Neural cell (in vitro differentiated cells): Measurements from ENCODE around the gene PLAU. TPM values are rescaled to one million over a fixed set of nuclear protein-coding genes. Genes with fewer than 3 reads are reported as not detected.

Experiments
- H2AFZ ChIP-seq: fragments of 200-600, 300-800 bp; sonication (generic), shearing (Covaris generic); 2 replicates; pipeline ENCODE4 v1.6.0; 2014; ENCODE audit warnings: low read depth, mild to moderate bottlenecking, antibody characterized with exemption, low read length, moderate library complexity
- H3F3A ChIP-seq: fragments of 200-600 bp; shearing (Covaris generic); 2 replicates; pipeline ENCODE4 v1.6.1; 2016; ENCODE audit warnings: mild to moderate bottlenecking, moderate library complexity, mixed read lengths, antibody characterized with exemption, low read length; ENCODE audit not compliant: insufficient read depth, poor library complexity, severe bottlenecking
- H3K27ac ChIP-seq: fragments of 200-600, 300-800 bp; sonication (generic), shearing (Covaris generic); 2 replicates; pipeline ENCODE4 v1.5.1; 2014; ENCODE audit warnings: mild to moderate bottlenecking, low read length, moderate library complexity
- H3K27me3 ChIP-seq: fragments of 300-800, 200-600 bp; sonication (generic), shearing (Covaris generic); 2 replicates; pipeline ENCODE4 v1.6.0; 2014; ENCODE audit warnings: mild to moderate bottlenecking, low read depth, low read length, moderate library complexity; ENCODE audit not compliant: insufficient read depth
- H3K36me3 ChIP-seq: fragments of 300-800, 200-600 bp; sonication (generic), shearing (Covaris generic); 2 replicates; pipeline ENCODE4 v1.5.1; 2014; ENCODE audit warnings: mild to moderate bottlenecking, antibody characterized with exemption, low read length, moderate library complexity; ENCODE audit not compliant: insufficient read depth
- H3K4me2 ChIP-seq: fragments of 300-800, 200-600 bp; sonication (generic), shearing (Covaris generic); 2 replicates; pipeline ENCODE4 v1.6.0; 2014; ENCODE audit warnings: mild to moderate bottlenecking, low read length
- H3K4me3 ChIP-seq: fragments of 300-800, 200-600 bp; sonication (generic), shearing (Covaris generic); 2 replicates; pipeline ENCODE4 v1.5.1; 2014; ENCODE audit warnings: mild to moderate bottlenecking, low read length, moderate library complexity
- H3K79me2 ChIP-seq: fragments of 200-600 bp; shearing (Covaris generic); replicated peaks from 2 replicates; pipeline ENCODE4 v1.6.0; 2014; ENCODE audit warnings: mild to moderate bottlenecking, low read length, moderate library complexity; ENCODE audit not compliant: insufficient read depth
- H3K9ac ChIP-seq: fragments of 300-800, 200-600 bp; sonication (generic), shearing (Covaris generic); 2 replicates; pipeline ENCODE4 v1.6.1; 2016; ENCODE audit warnings: mild to moderate bottlenecking, low read length, mixed read lengths
- H3K9me2 ChIP-seq: fragments of 200-600 bp; shearing (Covaris generic); 2 replicates; pipeline ENCODE4 v1.6.1; 2016; ENCODE audit warnings: mild to moderate bottlenecking, low read length, mixed read lengths; ENCODE audit not compliant: insufficient read depth
- H3K9me3 ChIP-seq: fragments of 200-600, 300-800 bp; sonication (generic), shearing (Covaris generic); 2 replicates; pipeline ENCODE4 v1.6.1; 2016; ENCODE audit warnings: mild to moderate bottlenecking, mixed run types, low read length, moderate library complexity, mixed read lengths
- H4K20me1 ChIP-seq: fragments of 200-600 bp; shearing (Covaris generic); 2 replicates; pipeline ENCODE4 v1.6.1; 2016; ENCODE audit warnings: mild to moderate bottlenecking, mixed run types; ENCODE audit not compliant: insufficient read depth
- CTCF ChIP-seq: fragments of 450-650 bp; IDR thresholded peaks from 2 replicates; pipeline ENCODE4 v1.5.1; 2014; ENCODE audit warnings: antibody characterized with exemption, mild to moderate bottlenecking, moderate library complexity; ENCODE audit not compliant: poor library complexity, severe bottlenecking
- EP300 ChIP-seq: fragments of 450-650 bp; conservative IDR thresholded peaks from 2 replicates; pipeline ENCODE4 v1.6.1; 2014; ENCODE audit warnings: antibody characterized with exemption, mild to moderate bottlenecking, moderate library complexity; ENCODE audit not compliant: poor library complexity, severe bottlenecking
- EZH2 ChIP-seq: fragments of 200-600, 300-800 bp; shearing (Covaris generic), sonication (generic); IDR thresholded peaks from 2 replicates; pipeline ENCODE4 v1.6.1; 2014; ENCODE audit warnings: antibody characterized with exemption, low read length, borderline replicate concordance, mild to moderate bottlenecking; ENCODE audit not compliant: insufficient read depth, poor library complexity, severe bottlenecking
- MXI1 ChIP-seq: fragments of 450-650 bp; conservative IDR thresholded peaks from 2 replicates; pipeline ENCODE4 v1.6.1; 2014; ENCODE audit warnings: antibody characterized with exemption, mild to moderate bottlenecking; ENCODE audit not compliant: poor library complexity, severe bottlenecking
- REST ChIP-seq: IDR thresholded peaks from 2 replicates; pipeline ENCODE4 v1.6.1; 2012; ENCODE audit warnings: borderline replicate concordance
- SMC3 ChIP-seq: fragments of 450-650 bp; conservative IDR thresholded peaks from 2 replicates; pipeline ENCODE4 v1.6.1; 2014; ENCODE audit warnings: antibody characterized with exemption, mild to moderate bottlenecking, moderate library complexity; ENCODE audit not compliant: poor library complexity
- TAF1 ChIP-seq: IDR thresholded peaks from 2 replicates; pipeline ENCODE4 v1.6.1; 2012; ENCODE audit warnings: low read depth
- polyA plus RNA-seq: library from polyadenylated mRNA; depleted of rRNA; stranded (reverse); fragments of >200 nt; gene quantifications from 2 replicates; pipeline ENCODE4 v1.2.3, GENCODE V29; 2014

The PLAU gene
- polyA plus RNA-seq, 1 donor from 2014 or later = 1.1 TPM

GRCh38 chr10:73909540-73910115 is 1.3 kb upstream of the PLAU start:
- Histone ChIP-seq H3F3A (no peaks in the 10 kb centered on the region), H3K36me3 (no peaks in the 10 kb centered on the region), H3K4me3 (no peak overlapping the region), H3K4me2 (no peak overlapping the region), H3K79me2 (no peaks in the 10 kb centered on the region), H3K27me3 (peaks cover 34% of the 10 kb centered on the region), H3K27ac (no peak overlapping the region), H2AFZ (no peak overlapping the region), H4K20me1 (no peaks in the 10 kb centered on the region), H3K9me3 (no peaks in the 10 kb centered on the region), H3K9me2 (no peaks in the 10 kb centered on the region), H3K9ac (no peak overlapping the region)
- no peak for TF ChIP-seq MXI1
- no peak for TF ChIP-seq SMC3
- TF ChIP-seq EZH2 = no peak
- no peak for TF ChIP-seq CTCF
- no peak for TF ChIP-seq TAF1
- TF ChIP-seq REST = no peak
- TF ChIP-seq EP300 = no peak

GRCh38 chr10:73910401-73910763 is 550 bp upstream of the PLAU start:
- Histone ChIP-seq H3K27me3 (peaks cover 34% of the 10 kb centered on the region), H3K4me2 (peak overlapping the region; percentile 75), H2AFZ (peak overlapping the region; percentile 51), H3K4me3 (peak overlapping the region; percentile 78), H3K9ac (peak overlapping the region; percentile 66), H3K79me2 (no peaks in the 10 kb centered on the region), H3K9me2 (no peaks in the 10 kb centered on the region), H3K27ac (no peak overlapping the region), H3K9me3 (no peaks in the 10 kb centered on the region), H4K20me1 (no peaks in the 10 kb centered on the region), H3K36me3 (no peaks in the 10 kb centered on the region), H3F3A (no peaks in the 10 kb centered on the region)
- TF ChIP-seq MXI1 (no peak), CTCF (peak; percentile 61), REST (no peak)
